Measurements from ENCODE around the gene TTC21A. TPM values are rescaled to one million over a fixed set of nuclear protein-coding genes. Genes with fewer than 3 reads are reported as not detected.

Gene TTC21A
- total and polyA plus RNA-seq, 2 experiments from 2014 or later, result 1.8 to 2.0 TPM

GRCh38 chr3:39143051-39143885, 35.8 kb downstream of the TTC21A start:
- no peak for DNase-seq (ENCODE audit: low spot score)
- Histone ChIP-seq H3K9me2 (ENCODE audit: insufficient read depth) (no peaks in the 10 kb centered on the region), H3K4me3 (no peak overlapping the region), H3K27ac (ENCODE audit: low read depth) (no peak overlapping the region), H3F3A (replicated peaks; ENCODE audit: low read depth) (no peaks in the 10 kb centered on the region), H3K4me2 (no peak overlapping the region), H3K36me3 (ENCODE audit: insufficient read depth) (peaks cover 17% of the 10 kb centered on the region; the same call in 1 of the 2 replicates), H4K20me1 (replicated peaks; ENCODE audit: insufficient read depth) (peaks cover 7% of the 10 kb centered on the region), H3K27me3 (ENCODE audit: insufficient read depth) (no peaks in the 10 kb centered on the region), H3K4me1 (ENCODE audit: insufficient read depth) (peaks cover 17% of the 10 kb centered on the region), H2AFZ (no peak overlapping the region), H3K79me2 (replicated peaks; ENCODE audit: insufficient read depth) (peaks cover 16% of the 10 kb centered on the region)
- Mint-ChIP-seq H3K4me1 (peaks cover 27% of the 10 kb centered on the region), H3K36me3 (ENCODE audit: low read depth) (peaks cover 42% of the 10 kb centered on the region), H3K9me3 (no peaks in the 10 kb centered on the region), H3K27ac (no peak overlapping the region), H3K4me3 (no peak overlapping the region), H3K27me3 (ENCODE audit: insufficient read depth, low read depth, poor library complexity) (peaks cover 15% of the 10 kb centered on the region)
- ATAC-seq, result no peak
- no peak for TF ChIP-seq NANOG (IDR thresholded peaks at IDR 0.05; ENCODE audit: borderline replicate concordance)
- TF ChIP-seq ETS1 (IDR thresholded peaks at IDR 0.05), result no peak
- no peak for TF ChIP-seq JUNB (IDR thresholded peaks at IDR 0.05; ENCODE audit: unreplicated experiment)
- no peak for TF ChIP-seq ZNF114 (CRISPR knock-in tag; IDR thresholded peaks at IDR 0.05)

- Histone ChIP-seq H3K4me3 (no peak overlapping the region), H4K20me1 (replicated peaks; ENCODE audit: insufficient read depth) (peaks cover 7% of the 10 kb centered on the region), H3K4me1 (ENCODE audit: insufficient read depth) (peaks cover 27% of the 10 kb centered on the region), H3K79me2 (replicated peaks; ENCODE audit: insufficient read depth) (peaks cover 26% of the 10 kb centered on the region), H2AFZ (no peak overlapping the region), H3K27ac (ENCODE audit: low read depth) (no peak overlapping the region), H3K9me2 (ENCODE audit: insufficient read depth) (no peaks in the 10 kb centered on the region), H3K36me3 (ENCODE audit: insufficient read depth) (peaks cover 17% of the 10 kb centered on the region; the same call in 1 of the 2 replicates), H3K4me2 (no peak overlapping the region), H3K27me3 (ENCODE audit: insufficient read depth) (no peaks in the 10 kb centered on the region), H3F3A (replicated peaks; ENCODE audit: low read depth) (no peaks in the 10 kb centered on the region)
- TF ChIP-seq ETS1 (IDR thresholded peaks at IDR 0.05), result no peak
- TF ChIP-seq ZNF331 (CRISPR knock-in tag; IDR thresholded peaks at IDR 0.05; ENCODE audit: low read depth), result no peak
- Mint-ChIP-seq H3K9me3 (no peaks in the 10 kb centered on the region), H3K27me3 (ENCODE audit: insufficient read depth, low read depth, poor library complexity) (peaks cover 15% of the 10 kb centered on the region), H3K36me3 (ENCODE audit: low read depth) (peaks cover 42% of the 10 kb centered on the region), H3K4me1 (peaks cover 36% of the 10 kb centered on the region), H3K4me3 (no peak overlapping the region), H3K27ac (no peak overlapping the region)
- DNase-seq (ENCODE audit: low spot score) (no peak), ATAC-seq (no peak)
Observed at GRCh38 chr3:39144095-39144747, 36.7 kb downstream of the TTC21A start.

Measured in GM23338 (cell line).